NCI-H187 (cell line): Measurements from ENCODE around the gene TMEM119.
"Not testable (repeated sequence)": the region's sequence is repeated elsewhere in the genome, so short reads cannot be mapped to it uniquely, and the experiment has no call there.

Experiments
- DNase-seq, 2 experiments: peaks; one replicate each; lab custom pipeline; 2025; lab: John Stamatoyannopoulos, UW

TMEM119 gene

DNA sequence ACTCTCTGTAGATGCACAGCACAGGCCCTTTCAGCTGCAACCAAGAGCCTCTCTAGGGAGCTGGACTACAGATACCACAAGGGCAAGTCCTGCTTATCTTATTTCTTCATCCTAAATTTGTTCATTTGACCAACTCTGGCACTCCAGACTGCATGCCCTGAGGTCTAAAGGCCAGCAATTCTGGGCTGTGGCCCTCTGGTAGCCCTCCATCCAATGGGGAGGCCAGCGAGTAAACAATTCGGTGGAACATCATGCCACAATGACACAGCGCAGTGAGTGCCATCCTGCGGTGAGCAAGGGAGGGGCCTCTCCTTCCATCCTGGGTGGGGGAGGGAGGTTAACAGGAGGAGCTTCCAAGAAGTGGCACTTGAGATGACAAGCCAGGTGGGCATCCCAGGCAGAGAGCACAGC is 36.5 kb upstream of the TMEM119 start:
- DNase-seq = peak; percentile 89 to 95

DNA sequence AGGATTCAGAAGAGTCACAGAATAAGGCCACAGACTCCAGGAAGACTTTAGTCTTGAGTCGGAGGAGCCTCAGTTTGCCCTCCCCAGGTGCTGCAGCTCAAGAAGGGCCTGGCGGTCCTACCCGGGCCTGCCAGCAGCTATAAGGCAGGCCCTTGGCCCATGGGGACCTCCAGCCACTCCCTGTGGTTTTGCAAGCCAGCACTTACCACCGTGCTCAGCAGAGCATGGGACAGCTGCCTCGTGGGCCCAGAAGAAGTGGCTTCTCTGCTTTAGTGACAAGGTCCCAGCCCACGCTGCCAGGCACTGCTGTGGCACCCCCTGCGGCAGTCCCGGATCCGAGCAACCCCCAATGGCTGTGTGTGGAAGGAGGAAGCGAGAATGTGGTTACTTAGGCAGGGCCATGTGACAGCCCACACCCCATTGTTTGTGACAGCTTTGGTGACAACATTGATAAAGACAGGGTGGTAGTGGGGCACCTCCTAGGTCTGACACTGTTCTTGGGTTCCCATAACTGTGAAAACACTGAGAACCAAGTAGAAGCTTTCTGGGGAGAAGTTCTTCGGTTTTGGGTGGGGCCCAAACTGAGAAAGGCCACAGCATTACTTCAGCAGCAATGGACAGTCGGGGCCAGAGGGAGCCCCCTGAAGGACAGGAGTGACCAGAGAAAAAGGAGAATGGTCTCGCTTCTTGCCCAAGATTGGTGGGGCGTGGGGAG is 35.8 kb upstream of the TMEM119 start, which contains the start of gene SELPLG:
Gene SELPLG (minus strand): TSS at position 361 of the 715 bp plus-strand sequence. CDS start 9,587 bp downstream, outside the sequence.
- peak; percentile 69 to 75 for DNase-seq

DNA sequence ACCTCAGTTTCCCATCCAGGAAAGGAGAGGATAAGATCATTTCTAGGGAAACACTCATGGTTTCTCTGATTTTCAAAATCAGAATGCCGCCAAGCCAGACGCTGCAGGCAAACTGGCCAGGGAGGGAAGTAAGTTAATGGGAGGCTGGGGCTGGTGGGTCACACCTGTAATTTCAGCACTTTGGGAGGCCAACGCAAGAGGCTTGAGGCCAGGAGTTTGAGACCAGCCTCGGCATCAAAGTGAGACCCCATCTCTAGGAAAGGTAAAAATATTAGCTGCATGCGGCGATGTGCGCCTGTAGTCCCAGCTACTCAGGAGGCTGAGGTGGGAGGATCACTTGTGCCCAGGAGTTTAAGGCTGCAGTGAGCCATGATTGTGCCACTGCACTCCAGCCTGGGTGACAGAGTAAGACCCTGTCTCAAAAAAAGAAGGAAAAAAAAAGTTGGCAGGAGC is 35.2 kb upstream of the TMEM119 start:
- DNase-seq = no peak

DNA sequence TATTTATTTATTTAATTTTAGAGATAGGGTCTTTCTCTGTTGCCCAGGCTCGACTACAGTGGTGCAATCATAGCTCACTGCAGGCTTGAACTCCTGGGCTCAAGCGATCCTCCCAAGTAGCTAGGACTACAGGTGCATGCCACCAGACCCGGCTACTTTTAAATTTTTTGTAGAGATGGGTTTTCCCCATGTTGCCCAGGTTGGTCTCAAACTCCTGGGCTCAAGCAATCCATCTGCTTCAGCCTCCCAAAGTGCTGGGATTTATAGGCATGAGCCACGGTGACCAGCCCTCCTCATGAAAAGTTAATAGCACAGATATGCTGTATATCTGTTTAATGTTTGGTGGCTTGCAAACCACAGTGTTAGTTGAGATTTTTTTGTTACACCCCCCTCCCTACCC is 33.4 kb upstream of the TMEM119 start:
- not testable (repeated sequence) for DNase-seq

DNA sequence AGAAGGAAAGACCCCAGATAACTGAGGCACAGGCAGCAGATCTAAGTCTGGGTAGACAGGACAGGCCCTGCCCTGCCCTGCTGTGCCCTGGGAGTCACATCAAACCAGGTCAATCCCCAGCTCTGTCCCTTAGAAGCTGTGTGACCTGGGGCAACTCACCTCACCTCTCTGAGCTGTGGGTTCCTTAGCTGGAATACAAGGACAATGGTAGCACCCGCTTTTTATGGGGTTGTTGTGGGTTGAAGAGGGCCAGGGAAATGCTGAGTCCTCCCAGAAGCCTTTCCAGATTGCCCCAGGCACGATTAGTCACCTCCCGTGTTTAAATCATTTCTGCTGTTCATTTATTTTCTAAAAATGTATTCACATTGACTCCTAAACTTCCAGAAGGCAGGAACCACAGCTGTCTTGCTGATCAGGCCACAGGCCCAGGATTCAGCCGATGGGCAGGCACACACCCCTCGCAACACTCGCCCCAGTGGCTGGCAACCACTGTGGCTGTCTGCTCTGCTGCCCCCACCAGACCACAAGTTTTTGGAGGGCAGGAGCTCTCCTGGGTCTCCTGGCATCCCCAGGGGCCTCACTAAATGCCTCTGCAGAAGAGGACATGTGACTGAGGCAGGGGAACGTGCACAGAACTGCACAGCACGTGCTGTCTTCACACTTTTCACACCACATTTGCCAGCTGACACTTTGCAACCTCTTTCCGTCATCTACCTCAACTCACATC is 32.8 kb upstream of the TMEM119 start:
- no peak for DNase-seq

DNA sequence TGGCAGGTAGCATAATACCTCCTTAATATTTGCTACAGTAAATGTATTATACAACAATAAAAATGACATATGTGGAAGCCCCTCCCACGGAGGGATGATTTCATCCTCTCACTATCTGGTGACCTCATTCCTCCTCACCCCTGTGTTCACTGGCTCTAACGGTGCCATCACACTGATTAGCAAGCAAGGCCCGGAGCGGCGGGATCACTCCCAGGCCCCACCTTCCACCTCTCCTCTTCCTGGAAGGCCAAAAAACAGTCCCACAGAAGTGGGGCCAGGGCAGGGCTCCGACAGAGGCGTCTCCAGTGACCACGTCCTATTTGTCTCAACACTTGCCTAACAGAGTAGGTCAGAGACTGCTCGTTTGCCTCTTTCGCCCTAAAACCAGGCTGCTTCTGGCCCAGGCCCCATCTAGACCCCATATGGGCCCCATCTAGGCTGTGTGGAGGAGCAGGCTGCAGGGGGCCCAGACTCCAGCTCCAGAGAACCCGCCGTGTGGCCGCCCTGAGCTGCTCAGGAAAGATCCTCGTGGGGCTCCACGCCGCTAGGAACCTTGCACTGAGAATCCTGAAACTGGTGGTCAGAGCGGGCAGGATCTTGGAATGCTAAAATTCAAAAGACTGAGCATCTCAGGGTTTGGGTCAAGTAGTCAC is 32.1 kb upstream of the TMEM119 start:
- no peak for DNase-seq

DNA sequence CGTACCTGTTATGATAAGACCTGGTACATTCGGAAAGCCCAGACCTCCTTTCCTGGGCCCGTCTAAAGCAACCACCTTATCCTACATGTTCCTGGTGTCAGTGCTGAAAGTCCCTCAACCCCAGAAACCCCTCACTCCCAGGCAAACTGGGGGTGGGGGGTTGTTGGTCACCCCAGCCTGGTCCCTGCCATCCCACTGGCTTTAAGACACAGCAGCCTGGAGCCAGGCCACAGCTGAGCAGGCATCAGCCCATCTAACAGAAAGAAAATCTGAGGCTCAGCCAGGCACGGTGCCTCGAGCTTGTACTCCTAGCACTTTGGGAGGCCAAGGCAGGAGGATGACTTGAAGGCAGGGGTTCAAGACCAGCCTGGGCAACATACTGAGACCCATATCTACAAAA is 31.3 kb upstream of the TMEM119 start:
- DNase-seq = no peak

DNA sequence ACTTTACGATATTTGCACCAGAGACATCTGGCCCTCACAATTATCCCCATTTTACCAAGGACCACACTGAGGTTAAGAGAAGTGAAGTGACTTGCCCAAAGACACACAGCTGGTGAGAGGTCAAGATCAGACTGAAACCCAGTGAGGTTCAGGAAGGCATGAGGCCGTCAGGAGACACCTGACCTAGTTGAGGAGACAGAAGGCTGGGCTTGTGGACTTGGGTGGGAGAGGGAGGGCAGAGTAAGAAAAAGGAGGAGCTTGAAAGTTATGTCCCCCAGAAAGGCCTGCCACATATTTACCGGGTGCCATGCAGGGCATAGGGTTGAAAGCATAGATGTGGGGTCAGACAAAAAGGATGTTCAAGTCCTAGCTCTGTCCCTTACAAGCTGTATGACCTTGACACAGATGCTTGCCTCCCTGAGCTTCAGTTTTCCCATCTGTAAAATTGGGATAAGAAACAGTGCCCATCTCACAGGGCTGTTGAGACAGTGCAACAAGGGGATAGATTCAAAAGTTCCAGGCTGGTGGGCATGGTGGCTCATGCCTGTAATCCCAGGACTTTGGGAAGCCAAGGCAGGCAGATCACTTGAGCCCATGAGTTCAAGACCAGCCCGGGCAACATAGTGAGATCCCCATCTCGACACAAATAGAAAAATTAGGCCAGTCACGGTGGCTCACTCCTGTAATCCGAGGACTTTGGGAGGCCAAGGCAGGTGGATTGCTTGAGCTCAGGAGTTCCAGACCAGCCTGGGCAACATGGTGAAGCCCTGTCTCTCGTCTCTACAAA is 29.4 kb upstream of the TMEM119 start:
- DNase-seq = no peak

DNA sequence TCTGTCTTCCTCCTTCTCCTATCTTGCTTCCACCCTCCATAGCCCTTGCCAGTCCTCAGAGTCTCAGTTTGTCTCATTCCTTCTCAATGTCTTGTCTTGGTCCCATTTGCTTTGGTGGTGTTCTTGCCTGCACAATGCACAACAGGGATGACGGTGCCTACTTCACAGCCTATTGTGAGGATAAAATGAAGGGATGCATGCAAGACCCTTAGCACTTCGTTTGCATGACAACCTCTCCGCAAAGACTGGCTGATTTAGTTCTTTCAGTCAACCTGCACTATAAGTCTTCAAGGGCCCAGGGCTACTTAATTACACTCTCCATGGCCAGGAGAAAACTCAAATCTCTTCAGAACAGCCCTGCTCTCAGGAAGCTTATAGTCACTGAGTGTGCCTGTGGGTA is 27.3 kb upstream of the TMEM119 start:
- DNase-seq = no peak

DNA sequence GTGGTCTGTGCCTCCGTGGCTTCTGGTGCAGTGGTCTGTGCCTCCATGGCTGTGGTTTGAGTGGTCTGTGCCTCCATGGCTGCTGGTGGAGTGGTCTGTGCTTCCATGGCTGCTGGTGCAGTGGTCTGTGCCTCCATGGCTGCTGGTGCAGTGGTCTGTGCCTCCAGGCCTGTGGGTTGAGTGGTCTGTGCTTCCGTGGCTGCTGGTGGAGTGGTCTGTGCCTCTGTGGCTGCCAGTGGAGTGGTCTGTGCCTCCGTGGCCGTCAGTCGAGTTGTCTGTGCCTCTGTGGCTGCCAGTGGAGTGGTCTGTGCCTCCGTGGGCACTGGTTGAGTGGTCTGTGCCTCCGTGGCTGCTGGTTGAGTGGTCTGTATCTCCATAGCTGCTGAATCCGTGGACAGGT is 25.7 kb upstream of the TMEM119 start:
- DNase-seq = no peak

DNA sequence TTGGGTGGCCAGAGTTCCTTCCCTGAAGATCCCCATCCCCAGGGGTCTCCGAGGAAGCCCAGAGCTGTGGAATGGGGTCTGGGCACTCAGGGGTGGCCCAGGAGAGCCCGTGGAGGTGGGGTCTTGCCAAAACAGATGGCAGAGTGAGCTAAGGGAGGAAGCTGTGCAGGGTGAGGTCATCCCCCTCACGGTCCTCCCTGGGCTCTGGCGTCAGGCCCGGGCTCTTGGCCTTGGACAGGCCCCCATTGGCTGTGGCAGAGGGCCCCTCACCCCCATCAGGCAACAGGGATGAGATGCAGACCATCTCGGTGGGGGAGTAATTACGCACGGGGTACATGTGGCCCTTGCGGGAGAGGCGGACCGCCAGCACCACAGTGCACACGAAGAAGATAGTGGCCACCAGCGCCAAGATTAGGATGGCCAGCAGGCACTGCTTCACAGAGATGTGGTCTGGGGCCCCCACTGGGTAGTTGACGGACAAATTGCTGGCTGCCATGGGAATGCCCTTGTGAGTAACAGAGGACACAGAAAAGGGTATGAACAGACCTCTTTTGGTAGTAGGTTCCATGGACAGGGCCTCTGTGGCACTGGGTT is 25.1 kb upstream of the TMEM119 start:
- DNase-seq = no peak

DNA sequence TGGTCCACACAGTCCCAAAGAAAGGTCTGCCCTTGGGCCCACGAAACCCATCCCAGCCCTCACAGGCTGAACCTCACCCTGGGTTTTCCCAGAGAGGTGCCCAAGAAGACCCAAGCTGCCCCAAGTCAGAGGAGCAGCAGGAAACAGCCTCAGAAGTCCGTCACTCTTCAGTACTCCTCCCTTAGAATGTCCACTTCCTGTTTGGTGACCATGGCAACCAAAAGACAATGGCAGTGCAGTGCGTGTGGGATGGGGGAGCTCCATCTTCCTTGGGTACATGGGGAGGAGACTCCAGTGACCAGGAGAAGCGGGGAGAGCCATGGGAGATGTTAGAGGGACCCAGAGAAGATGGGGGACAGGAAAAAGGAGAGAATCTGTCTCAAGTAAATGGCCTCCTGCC is 24.5 kb upstream of the TMEM119 start:
- no peak for DNase-seq

DNA sequence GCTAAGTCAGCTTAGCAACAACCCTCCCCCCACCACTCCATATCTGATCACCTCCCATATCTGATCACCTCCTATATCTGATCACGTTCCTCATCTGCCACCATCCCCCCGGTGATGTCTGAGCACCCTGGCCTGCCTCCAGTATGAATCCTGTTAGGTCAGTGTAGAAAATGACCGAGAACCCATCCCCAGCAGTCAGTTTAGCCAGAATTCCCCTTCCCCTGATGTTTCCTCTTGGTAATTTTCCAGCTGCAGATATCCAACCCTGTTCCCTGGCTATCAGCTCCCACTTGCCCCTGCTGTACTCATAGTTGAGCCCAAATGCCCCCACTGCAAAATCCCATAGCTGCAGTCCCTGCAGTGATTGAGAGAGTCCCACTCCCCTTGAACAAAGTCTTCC is 23.3 kb upstream of the TMEM119 start:
- DNase-seq = no peak

DNA sequence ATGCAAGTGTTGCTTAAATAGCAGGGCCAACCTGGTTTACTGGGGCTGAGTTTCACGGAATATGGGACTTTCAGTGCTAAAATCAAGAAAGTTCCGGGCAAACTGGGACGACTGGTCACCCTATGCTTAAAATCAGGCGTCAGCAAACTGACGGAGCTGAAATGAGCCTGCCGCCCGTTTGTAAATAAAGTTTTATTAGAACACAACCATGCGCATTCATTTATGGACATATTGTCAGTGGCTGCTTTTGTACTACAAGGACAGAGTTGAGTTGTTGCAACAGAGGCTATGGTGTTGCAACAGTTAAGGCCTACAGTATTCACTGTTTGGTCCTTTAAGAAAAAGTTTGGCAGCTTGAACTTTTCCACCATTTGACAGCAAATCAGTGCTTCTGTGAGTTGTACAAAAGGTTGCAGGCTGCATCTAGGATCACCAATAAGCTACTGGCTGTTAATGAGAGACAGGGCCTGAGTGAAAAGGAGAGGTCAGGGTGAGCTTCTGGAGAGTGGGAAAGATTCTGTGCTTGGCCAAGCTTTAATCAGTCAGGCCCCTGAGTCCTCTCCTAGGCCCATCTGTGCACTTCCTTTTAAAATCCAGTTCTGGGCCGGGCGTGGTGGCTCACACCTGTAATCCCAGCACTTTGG is 22.5 kb upstream of the TMEM119 start:
- DNase-seq = no peak

DNA sequence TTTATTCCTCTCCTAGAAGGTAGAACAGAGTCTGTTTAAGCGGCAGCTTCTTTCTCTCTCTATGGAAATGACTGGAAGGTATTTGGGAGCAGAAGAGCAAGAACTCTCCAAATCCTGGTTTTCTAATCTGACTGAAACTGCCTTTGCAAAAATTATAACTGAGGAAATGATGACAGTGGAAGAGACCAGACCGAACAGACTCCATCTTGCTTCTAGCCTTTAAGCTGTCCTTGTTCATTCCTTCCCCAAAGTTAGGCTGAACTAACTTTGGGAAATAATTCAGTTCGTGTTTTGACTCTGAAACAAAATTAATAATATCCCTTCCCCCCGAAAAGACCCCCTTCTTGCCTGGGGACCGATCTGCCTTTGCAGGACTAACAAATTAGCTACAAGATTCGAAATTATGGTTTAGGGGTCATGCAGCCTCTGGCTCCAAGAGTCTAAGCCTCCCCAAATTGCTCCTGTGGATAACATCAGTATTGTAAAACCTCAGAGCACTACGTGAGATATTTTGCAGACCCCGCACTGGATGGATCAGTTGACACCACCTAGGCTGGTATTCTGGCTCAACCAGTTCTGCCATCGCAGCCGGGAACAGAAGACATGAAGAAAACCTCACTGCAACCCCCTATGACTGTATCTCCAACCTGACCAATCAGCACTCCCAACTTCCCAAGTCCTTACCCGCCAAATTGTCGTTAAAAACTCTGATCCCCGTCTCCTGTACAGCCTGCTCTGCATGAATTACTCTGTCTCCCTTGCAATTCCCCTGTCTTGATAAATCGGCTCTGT is 21.7 kb upstream of the TMEM119 start:
- DNase-seq = no peak

DNA sequence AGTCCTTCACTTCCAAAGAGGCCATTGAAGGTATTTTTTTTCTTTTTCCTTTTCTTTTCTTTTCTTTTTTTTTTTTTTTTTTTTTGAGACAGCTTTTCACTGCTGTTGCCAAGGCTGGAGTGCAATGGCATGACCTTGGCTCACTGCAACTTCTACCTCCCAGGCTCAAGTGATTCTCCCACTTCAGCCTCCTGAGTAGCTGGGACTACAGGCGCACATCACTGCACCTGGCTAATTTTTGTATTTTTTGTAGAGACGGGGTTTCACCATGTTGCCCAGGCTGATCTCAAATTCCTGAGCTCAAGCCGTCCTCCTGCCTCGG is 21.0 kb upstream of the TMEM119 start:
- DNase-seq = not testable (repeated sequence)

DNA sequence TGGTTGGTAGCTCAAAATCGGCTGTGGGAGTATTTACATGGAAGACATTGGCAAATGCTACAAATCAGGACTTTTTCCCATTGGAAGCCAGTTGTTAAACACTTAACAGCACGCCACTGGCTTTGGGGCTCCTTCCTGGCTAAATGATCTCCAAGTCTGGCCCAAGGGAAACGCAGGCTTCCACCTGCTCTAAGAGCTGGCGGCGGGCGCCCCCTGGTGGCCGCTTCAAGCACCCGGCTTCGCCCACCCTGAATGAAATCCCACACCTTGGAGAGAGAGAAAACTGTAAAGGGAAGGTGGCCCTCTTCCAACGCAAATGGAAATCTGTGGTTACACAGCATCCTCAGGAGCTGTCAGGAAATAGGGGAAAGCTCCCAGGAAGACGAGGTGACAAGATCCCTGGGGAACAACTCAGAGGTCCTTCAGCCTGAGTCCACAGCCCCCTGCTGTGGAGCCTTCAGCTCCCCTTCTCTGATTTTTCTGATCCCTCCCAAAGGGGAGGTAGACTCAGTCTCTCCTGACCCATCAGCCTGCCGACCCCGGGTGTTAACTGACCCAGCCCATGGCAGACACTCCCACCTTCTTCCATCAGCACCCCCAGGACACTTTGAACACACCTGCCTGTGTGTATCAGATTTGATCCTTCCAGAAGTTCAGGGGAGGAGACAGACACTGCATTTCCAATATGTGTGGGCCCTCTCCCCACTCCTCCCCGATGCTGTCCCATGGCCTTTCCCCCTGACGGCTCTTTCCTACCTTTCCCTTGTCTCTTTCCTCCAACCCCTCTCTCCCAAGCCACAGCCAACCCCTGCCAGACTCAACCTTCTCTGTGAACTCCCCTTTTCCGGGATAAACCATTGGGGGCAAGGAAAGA is 20.4 kb upstream of the TMEM119 start:
- DNase-seq = peak; percentile 66 to 86

DNA sequence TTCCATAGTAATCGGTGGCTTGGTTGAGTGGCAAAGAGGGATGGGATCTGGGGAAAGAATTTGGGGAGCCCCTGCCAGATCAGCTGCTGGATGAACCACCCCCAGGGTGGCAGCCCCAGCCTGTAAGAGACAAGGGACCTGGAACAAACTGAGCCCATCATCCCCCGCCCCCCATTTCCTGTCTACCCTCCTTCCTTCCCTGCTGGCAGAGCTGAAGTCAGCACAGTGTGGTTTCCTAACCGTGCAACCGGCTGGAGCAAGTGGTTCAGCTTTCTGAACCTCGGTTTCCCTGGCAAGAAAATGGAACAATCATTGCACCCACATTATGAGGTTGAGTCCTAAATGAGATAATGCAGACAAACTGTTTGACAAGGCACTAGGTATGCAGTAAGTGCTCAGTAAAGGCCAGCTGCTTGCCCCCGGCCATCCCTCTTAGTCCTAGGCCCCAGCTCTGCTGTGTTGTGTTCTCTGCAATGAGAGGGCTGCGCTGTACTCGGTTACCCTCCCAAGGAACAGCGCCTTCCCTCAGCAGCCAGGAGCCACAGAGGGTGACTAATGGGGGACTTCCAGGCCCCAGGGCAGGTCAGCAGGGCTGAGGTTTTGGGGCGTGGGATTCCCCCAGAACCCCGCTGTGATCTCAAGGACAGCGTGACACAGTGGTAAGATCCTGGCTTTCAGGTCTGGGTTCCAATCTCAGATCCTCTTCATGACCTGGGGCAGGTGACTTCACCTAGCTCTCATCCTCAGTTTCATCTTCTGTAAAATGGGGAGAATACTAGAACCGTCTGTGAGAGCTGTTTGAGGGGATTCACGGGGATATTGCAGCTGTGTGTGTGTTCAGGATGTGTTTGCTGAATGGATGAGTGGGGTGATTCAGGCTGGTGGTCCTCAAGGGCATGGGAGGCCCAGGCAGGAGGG is 19.3 kb upstream of the TMEM119 start:
- no peak for DNase-seq
